AG09319 (cell line): Measurements from ENCODE around the gene PAX8.

Experiments used
- DNase-seq: peaks from one replicate; pipeline ENCODE4 v3.0.0-alpha.2; 2010; ENCODE audit warnings: low read depth; ENCODE audit errors: extremely low read depth
- CTCF ChIP-seq: IDR thresholded peaks from 2 replicates; pipeline ENCODE4 v1.5.1; 2011; ENCODE audit warnings: low read depth, mild to moderate bottlenecking, inconsistent platforms, low read length, moderate library complexity

The PAX8 gene

DNA sequence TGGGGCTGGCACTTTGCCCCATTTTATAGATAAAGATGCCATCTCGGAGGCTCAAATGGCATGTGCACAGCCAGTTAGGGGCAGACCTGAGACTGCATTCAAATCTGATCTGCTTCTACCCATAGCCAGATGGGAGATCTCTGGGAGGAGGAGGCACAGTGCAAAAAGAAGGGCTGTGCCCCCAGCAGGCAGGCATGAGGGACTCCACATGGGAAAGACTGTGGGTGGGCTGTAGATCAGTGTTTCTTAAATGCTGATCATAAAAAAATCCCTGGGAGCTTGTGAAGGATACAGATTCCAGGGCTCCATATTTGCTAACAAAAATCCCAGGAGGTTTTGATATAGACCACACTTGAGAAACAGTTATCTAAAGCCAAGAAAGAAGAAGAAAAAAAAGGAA lies 15.2 kb downstream of the PAX8 start:
- no peak for DNase-seq
- no peak for TF ChIP-seq CTCF

GRCh38 chr2:113260991-113261390 lies 17.7 kb downstream of the PAX8 start:
- DNase-seq, result no peak
- no peak for TF ChIP-seq CTCF

DNA sequence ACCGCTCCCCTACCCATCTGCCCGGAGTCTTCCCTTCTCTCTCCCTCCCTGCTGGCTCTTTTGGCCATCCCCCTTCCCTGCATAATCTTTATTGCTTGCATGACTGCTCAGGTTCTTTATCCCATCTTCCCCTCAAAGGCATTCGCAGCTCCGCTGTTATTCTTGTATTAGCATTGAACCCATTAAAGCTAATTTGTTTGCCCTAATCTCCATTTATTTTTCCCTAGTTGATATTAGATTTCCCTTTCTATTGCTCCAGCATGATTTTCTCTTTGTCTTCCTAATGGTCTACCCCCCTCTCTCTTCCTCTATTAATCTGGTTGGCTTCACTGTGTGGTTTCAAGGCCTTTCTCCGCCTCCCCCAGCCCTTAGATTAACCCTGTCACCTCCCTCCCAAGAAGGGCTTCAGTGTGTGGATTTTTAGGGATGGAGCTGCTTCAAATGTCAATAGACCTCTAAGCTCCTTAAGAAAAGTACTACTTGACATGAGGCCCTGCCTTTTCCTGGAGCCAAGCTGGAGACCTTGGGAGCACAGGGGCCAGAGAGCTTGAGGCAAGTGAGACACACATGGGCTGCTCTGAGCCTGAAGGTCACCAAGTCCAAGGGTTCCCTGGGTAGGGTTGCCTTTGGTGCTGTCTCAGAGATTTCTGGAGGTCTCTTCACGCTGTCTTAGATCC lies 20.1 kb downstream of the PAX8 start:
- no peak for TF ChIP-seq CTCF
- no peak for DNase-seq

- no peak for TF ChIP-seq CTCF
- DNase-seq, result no peak
These were observed 21.0 kb downstream of the PAX8 start for GRCh38 chr2:113257516-113258264.

DNA sequence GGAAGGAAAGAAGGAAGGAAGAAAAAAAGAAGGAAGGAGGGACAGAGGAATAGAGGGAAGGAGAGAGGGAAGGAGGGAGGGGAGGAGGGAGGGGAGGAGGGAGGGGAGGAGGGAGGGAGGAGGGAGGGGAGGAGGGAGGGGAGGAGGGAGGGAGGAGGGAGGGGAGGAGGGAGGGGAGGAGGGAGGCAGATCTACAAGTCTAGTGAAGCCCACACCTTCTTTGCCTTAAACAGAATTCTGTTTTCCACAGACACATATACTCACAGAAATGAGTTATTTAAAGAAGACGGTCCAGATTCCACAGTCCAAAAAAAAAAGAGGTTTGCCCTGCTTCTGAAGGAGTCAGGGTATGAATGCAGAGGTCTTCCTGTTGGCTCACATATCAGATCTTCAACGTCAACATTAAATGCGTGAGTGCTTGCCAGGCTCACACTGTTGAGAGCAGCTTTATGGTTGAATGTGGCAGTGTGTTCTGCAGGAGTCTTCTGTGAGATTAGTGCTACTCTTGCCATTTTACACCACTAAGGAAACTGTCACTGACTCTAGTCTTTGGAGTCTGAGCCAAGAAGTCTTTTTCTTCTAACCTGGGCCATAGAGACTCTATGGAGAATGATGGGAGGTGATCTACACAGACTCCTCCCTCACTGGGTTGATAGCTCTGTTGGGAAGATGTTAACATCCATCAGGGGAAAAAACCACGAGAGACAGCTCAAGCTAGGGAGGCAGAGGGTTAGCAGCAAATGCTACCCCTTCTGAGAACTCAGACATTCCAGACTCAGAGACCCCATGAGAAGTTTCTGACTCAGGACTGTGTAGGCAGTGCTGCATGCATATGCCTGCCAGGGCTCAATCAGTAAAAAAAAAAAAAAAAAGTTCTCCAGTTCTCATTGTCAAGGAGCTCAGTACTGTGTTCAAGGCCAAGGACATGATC lies 23.3 kb downstream of the PAX8 start:
- DNase-seq, result no peak
- no peak for TF ChIP-seq CTCF

DNA sequence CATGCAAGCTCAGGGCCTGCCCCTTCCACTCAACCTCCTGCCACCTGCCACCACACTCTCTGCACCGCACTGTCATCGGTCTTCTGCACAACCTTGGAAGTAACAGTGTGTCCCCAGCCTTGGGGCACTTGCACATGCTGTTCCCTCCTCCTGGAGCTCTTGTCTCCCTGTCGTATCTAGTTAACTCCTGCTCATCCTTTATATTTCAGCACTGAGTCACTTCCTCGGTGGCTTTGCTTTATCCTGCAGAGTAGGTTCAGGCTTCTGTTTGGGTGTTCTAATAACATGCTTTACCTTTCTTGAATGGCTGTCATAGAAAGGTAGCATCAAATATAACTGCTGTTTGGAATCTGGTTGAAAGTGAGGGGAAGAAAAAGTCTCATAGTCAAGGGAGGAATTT lies 25.3 kb downstream of the PAX8 start:
- DNase-seq, result no peak
- TF ChIP-seq CTCF, result no peak
